ENCODE data around the gene C11orf98. TPM values are rescaled to one million over a fixed set of nuclear protein-coding genes. Genes with fewer than 3 reads are reported as not detected.

The C11orf98 gene
- total RNA-seq, 4 donors from 2014 or later, result 12.8 to 29.3 (median 25.7) TPM

GRCh38 chr11:62709247-62710000 is 44.4 kb upstream of the C11orf98 start:
- TF ChIP-seq POLR2A (IDR thresholded peaks at IDR 0.05) (peak in 1 of 2 donors; percentile 68), EP300 (IDR thresholded peaks at IDR 0.05) (no peak), POLR2AphosphoS5 (IDR thresholded peaks at IDR 0.05) (peak in 2 of 3 donors; percentile 67 to 78), CTCF (IDR thresholded peaks at IDR 0.05) (peak in 1 of 2 donors; percentile 7)
- peak overlapping the region; percentile 67 for H3K4me3 ChIP-seq
- DNase-seq (ENCODE audit: low spot score in 2 of 2), result peak; percentile 99 to 100
- H3K27me3 ChIP-seq, result no peaks in the 10 kb centered on the region
- peaks cover 47% of the 10 kb centered on the region for H3K4me1 ChIP-seq
- peak overlapping the region; percentile 92 for H3K27ac ChIP-seq
- H3K36me3 ChIP-seq, result peaks cover 38% of the 10 kb centered on the region
- no peaks in the 10 kb centered on the region for H3K9me3 ChIP-seq
- under 1% methylated on average over 39 of the region's 47 CpGs for WGBS

GRCh38 chr11:62708793-62709192 is 43.8 kb upstream of the C11orf98 start:
- Histone ChIP-seq H3K9me3 (no peaks in the 10 kb centered on the region), H3K4me1 (peaks cover 47% of the 10 kb centered on the region), H3K4me3 (peak overlapping the region; percentile 67), H3K27ac (peak overlapping the region; percentile 92), H3K27me3 (no peaks in the 10 kb centered on the region), H3K36me3 (peaks cover 32% of the 10 kb centered on the region)
- TF ChIP-seq POLR2A (IDR thresholded peaks at IDR 0.05), result no peak
- WGBS, result 4% methylated on average over 6 of the region's 7 CpGs
- peak in 1 of 2 donors; percentile 78 for DNase-seq (ENCODE audit: low spot score in 2 of 2)

GRCh38 chr11:62708392-62708791 is 43.4 kb upstream of the C11orf98 start:
- peaks cover 28% of the 10 kb centered on the region for H3K36me3 ChIP-seq
- H3K27ac ChIP-seq, result peak overlapping the region; percentile 92
- H3K4me3 ChIP-seq, result peak overlapping the region; percentile 67
- no peaks in the 10 kb centered on the region for H3K9me3 ChIP-seq
- H3K4me1 ChIP-seq, result peaks cover 44% of the 10 kb centered on the region
- no peaks in the 10 kb centered on the region for H3K27me3 ChIP-seq
- no peak for DNase-seq (ENCODE audit: low spot score in 2 of 2)
- WGBS, result 71% methylated on average over 5 of the region's 5 CpGs
- TF ChIP-seq POLR2AphosphoS5 (IDR thresholded peaks at IDR 0.05), result no peak
- TF ChIP-seq POLR2A (IDR thresholded peaks at IDR 0.05), result no peak
- TF ChIP-seq CTCF (IDR thresholded peaks at IDR 0.05), result no peak
- no peak for TF ChIP-seq EP300 (IDR thresholded peaks at IDR 0.05)

- Histone ChIP-seq H3K4me3 (peak within 1 kb of the TSS; percentile 67), H3K4me1 (peaks cover 44% of the 10 kb centered on the region), H3K36me3 (peaks cover 19% of the 10 kb centered on the region), H3K27ac (peak within 1 kb of the TSS; percentile 92), H3K9me3 (no peaks in the 10 kb centered on the region), H3K27me3 (no peaks in the 10 kb centered on the region)
- 91% methylated on average over 7 of the region's 10 CpGs for WGBS
- no peak for DNase-seq (ENCODE audit: low spot score in 2 of 2)
- no peak for TF ChIP-seq POLR2A (IDR thresholded peaks at IDR 0.05)
- no peak for TF ChIP-seq POLR2AphosphoS5 (IDR thresholded peaks at IDR 0.05)
- no peak for TF ChIP-seq EP300 (IDR thresholded peaks at IDR 0.05)
- TF ChIP-seq CTCF (IDR thresholded peaks at IDR 0.05), result no peak
Observed at GRCh38 chr11:62707277-62707861, 42.4 kb upstream of the C11orf98 start, which contains the start of the genes BSCL2 and GNG3. Gene BSCL2, minus strand, starts transcription at chr11:62707424. Its CDS starts 229 bp downstream, at chr11:62707195. Gene GNG3, plus strand, starts transcription at chr11:62707676. Its CDS starts 620 bp downstream, at chr11:62708296.

- 80% methylated on average over 8 of the region's 8 CpGs for WGBS
- H3K9me3 ChIP-seq, result no peaks in the 10 kb centered on the region
- H3K4me3 ChIP-seq, result peak overlapping the region; percentile 63
- peak overlapping the region; percentile 71 for H3K27ac ChIP-seq
- no peak for DNase-seq (ENCODE audit: low spot score in 2 of 2)
- H3K4me1 ChIP-seq, result peaks cover 44% of the 10 kb centered on the region
- TF ChIP-seq POLR2AphosphoS5 (IDR thresholded peaks at IDR 0.05) (no peak), CTCF (IDR thresholded peaks at IDR 0.05) (no peak), POLR2A (IDR thresholded peaks at IDR 0.05) (no peak), EP300 (IDR thresholded peaks at IDR 0.05) (no peak)
- peaks cover 14% of the 10 kb centered on the region for H3K36me3 ChIP-seq
- no peaks in the 10 kb centered on the region for H3K27me3 ChIP-seq
Observed at GRCh38 chr11:62706850-62707247, 41.8 kb upstream of the C11orf98 start.

All from suprapubic skin (tissue), 4 donors.